ENCODE data around the gene CCSER1. TPM values are rescaled to one million over a fixed set of nuclear protein-coding genes. Genes with fewer than 3 reads are reported as not detected.

The CCSER1 gene
- polyA plus RNA-seq, 1 experiment, result not detected

GRCh38 chr4:91600301-91600700, 1473.1 kb downstream of the CCSER1 start:
- no peaks in the 10 kb centered on the region for H3K27me3 ChIP-seq (ENCODE audit: control insufficient read depth, insufficient read depth, low read length)
- TF ChIP-seq CTCF (IDR thresholded peaks at IDR 0.05; ENCODE audit: insufficient read depth, low read depth, low read length), result no peak
- DNase-seq (ENCODE audit: low read depth), result no peak
- no peaks in the 10 kb centered on the region for H3K36me3 ChIP-seq (ENCODE audit: control insufficient read depth, insufficient read depth, low read length)
- H3K4me3 ChIP-seq (ENCODE audit: low read depth, low read length), result no peak overlapping the region
- ChIA-PET POLR2A (no interaction called here), CTCF (no interaction called here)

- Histone ChIP-seq H3K36me3 (ENCODE audit: control insufficient read depth, insufficient read depth, low read length) (no peaks in the 10 kb centered on the region), H3K4me3 (ENCODE audit: low read depth, low read length) (no peak overlapping the region), H3K27me3 (ENCODE audit: control insufficient read depth, insufficient read depth, low read length) (no peaks in the 10 kb centered on the region)
- TF ChIP-seq CTCF (IDR thresholded peaks at IDR 0.05; ENCODE audit: insufficient read depth, low read depth, low read length), result no peak
- CTCF ChIA-PET, result no interaction called here
- POLR2A ChIA-PET, result no interaction called here
- no peak for DNase-seq (ENCODE audit: low read depth)
Measured at GRCh38 chr4:91601401-91601800, 1474.2 kb downstream of the CCSER1 start.

- no peak for TF ChIP-seq CTCF (IDR thresholded peaks at IDR 0.05; ENCODE audit: insufficient read depth, low read depth, low read length)
- ChIA-PET CTCF (no interaction called here), POLR2A (no interaction called here)
- Histone ChIP-seq H3K36me3 (ENCODE audit: control insufficient read depth, insufficient read depth, low read length) (no peaks in the 10 kb centered on the region), H3K4me3 (ENCODE audit: low read depth, low read length) (no peak overlapping the region), H3K27me3 (ENCODE audit: control insufficient read depth, insufficient read depth, low read length) (no peaks in the 10 kb centered on the region)
- DNase-seq (ENCODE audit: low read depth), result no peak
Measured at GRCh38 chr4:91611782-91612181, 1484.6 kb downstream of the CCSER1 start.

- no peak for DNase-seq (ENCODE audit: low read depth)
- POLR2A ChIA-PET, result no interaction called here
- Histone ChIP-seq H3K27me3 (ENCODE audit: control insufficient read depth, insufficient read depth, low read length) (no peaks in the 10 kb centered on the region), H3K36me3 (ENCODE audit: control insufficient read depth, insufficient read depth, low read length) (no peaks in the 10 kb centered on the region), H3K4me3 (ENCODE audit: low read depth, low read length) (no peak overlapping the region)
- TF ChIP-seq CTCF (IDR thresholded peaks at IDR 0.05; ENCODE audit: insufficient read depth, low read depth, low read length), result no peak
- CTCF ChIA-PET, result no interaction called here
Measured at GRCh38 chr4:91620952-91621351, 1493.8 kb downstream of the CCSER1 start.

- CTCF ChIA-PET, result no interaction called here
- POLR2A ChIA-PET, result no interaction called here
- TF ChIP-seq CTCF (IDR thresholded peaks at IDR 0.05; ENCODE audit: insufficient read depth, low read depth, low read length), result no peak
- no peaks in the 10 kb centered on the region for H3K27me3 ChIP-seq (ENCODE audit: control insufficient read depth, insufficient read depth, low read length)
- H3K4me3 ChIP-seq (ENCODE audit: low read depth, low read length), result no peak overlapping the region
- H3K36me3 ChIP-seq (ENCODE audit: control insufficient read depth, insufficient read depth, low read length), result no peaks in the 10 kb centered on the region
- DNase-seq (ENCODE audit: low read depth), result no peak
Measured at GRCh38 chr4:91621446-91621845, 1494.3 kb downstream of the CCSER1 start.

Data from BJ (cell line).